ENCODE data around the gene TRMT11.

GRCh38 chr6:126072172-126072571 is 85.8 kb downstream of the TRMT11 start:
- TF ChIP-seq CTCF (IDR thresholded peaks at IDR 0.05): no peak
- TF ChIP-seq POLR2A (IDR thresholded peaks at IDR 0.05): no peak
- TF ChIP-seq EP300 (IDR thresholded peaks at IDR 0.05): no peak
- TF ChIP-seq POLR2AphosphoS5 (IDR thresholded peaks at IDR 0.05): no peak
